Left ventricle myocardium inferior (tissue), 1 donor: Measurements from ENCODE around the gene RASL11B. TPM values are rescaled to one million over a fixed set of nuclear protein-coding genes. Genes with fewer than 3 reads are reported as not detected.

Experiments used
- DNase-seq: peaks from one replicate; pipeline ENCODE4 v3.0.0-alpha.2; 2020
- H3K27ac ChIP-seq: fragments of 200-600 bp; replicated peaks from 2 replicates; pipeline ENCODE4 v1.8.0; 2021
- H3K27me3 ChIP-seq: fragments of 200-600 bp; 2 replicates; pipeline ENCODE4 v1.8.0; 2021; ENCODE audit warnings: low read depth
- H3K36me3 ChIP-seq: fragments of 200-600 bp; 2 replicates; pipeline ENCODE4 v1.8.0; 2021
- H3K4me1 ChIP-seq: fragments of 200-600 bp; 2 replicates; pipeline ENCODE4 v1.8.0; 2021
- H3K4me3 ChIP-seq: fragments of 200-600 bp; 2 replicates; pipeline ENCODE4 v1.8.0; 2021; ENCODE audit warnings: mild to moderate bottlenecking, moderate library complexity
- H3K9me3 ChIP-seq: fragments of 200-600 bp; replicated peaks from 2 replicates; pipeline ENCODE4 v1.8.0; 2021
- CTCF ChIP-seq: fragments of 200-600 bp; IDR thresholded peaks from 2 replicates; pipeline ENCODE4 v1.8.0; 2021; ENCODE audit warnings: antibody characterized with exemption, mild to moderate bottlenecking, borderline replicate concordance
- intact Hi-C: fragments of 100-400 bp; cut with micrococcal nuclease; formaldehyde crosslinking; loops from one replicate; pipeline ENCODE4 v1.11.0; 2022
- total RNA-seq: library from RNA; stranded (reverse); fragmentation: NEBNext Ultra II Directional; extraction: Animal tissue kit (Norgen Biotek cat#: 25700); gene quantifications from one replicate; pipeline ENCODE4 v1.2.1, GENCODE V29; 2021
- donor health status: DM: no; HTN: yes; CAD: no; lungs with severe emphysema.

The RASL11B gene
- total RNA-seq, 1 donor from 2014 or later = 8.7 TPM

GRCh38 chr4:52836120-52836519 lies 26.0 kb upstream of the RASL11B start:
- H3K27ac ChIP-seq = no peak overlapping the region
- no peaks in the 10 kb centered on the region for H3K36me3 ChIP-seq
- H3K4me1 ChIP-seq = peaks cover 43% of the 10 kb centered on the region
- H3K27me3 ChIP-seq = no peaks in the 10 kb centered on the region
- H3K9me3 ChIP-seq = no peaks in the 10 kb centered on the region
- intact Hi-C loops = no loop called here
- TF ChIP-seq CTCF = no peak
- DNase-seq = no peak
- H3K4me3 ChIP-seq = no peak overlapping the region

GRCh38 chr4:52836678-52837077 lies 25.4 kb upstream of the RASL11B start:
- no peak for DNase-seq
- no peaks in the 10 kb centered on the region for H3K9me3 ChIP-seq
- H3K4me3 ChIP-seq = no peak overlapping the region
- no peak overlapping the region for H3K27ac ChIP-seq
- intact Hi-C loops = no loop called here
- no peaks in the 10 kb centered on the region for H3K36me3 ChIP-seq
- no peaks in the 10 kb centered on the region for H3K27me3 ChIP-seq
- no peak for TF ChIP-seq CTCF
- peaks cover 48% of the 10 kb centered on the region for H3K4me1 ChIP-seq

- TF ChIP-seq CTCF = no peak
- intact Hi-C loops = no loop called here
- peaks cover 61% of the 10 kb centered on the region for H3K4me1 ChIP-seq
- H3K9me3 ChIP-seq = no peaks in the 10 kb centered on the region
- H3K4me3 ChIP-seq = no peak overlapping the region
- peak overlapping the region; percentile 17 for H3K27ac ChIP-seq
- no peaks in the 10 kb centered on the region for H3K36me3 ChIP-seq
- DNase-seq = no peak
- H3K27me3 ChIP-seq = no peaks in the 10 kb centered on the region
Measured at GRCh38 chr4:52837716-52838558, 24.2 kb upstream of the RASL11B start.

- no peak for DNase-seq
- peak overlapping the region; percentile 17 for H3K27ac ChIP-seq
- intact Hi-C loops = no loop called here
- H3K27me3 ChIP-seq = no peaks in the 10 kb centered on the region
- H3K9me3 ChIP-seq = no peaks in the 10 kb centered on the region
- no peaks in the 10 kb centered on the region for H3K36me3 ChIP-seq
- TF ChIP-seq CTCF = no peak
- no peak overlapping the region for H3K4me3 ChIP-seq
- peaks cover 61% of the 10 kb centered on the region for H3K4me1 ChIP-seq
Measured at GRCh38 chr4:52838729-52839586, 23.2 kb upstream of the RASL11B start.

GRCh38 chr4:52840531-52841370 lies 21.4 kb upstream of the RASL11B start:
- no peak for TF ChIP-seq CTCF
- H3K27ac ChIP-seq = peak overlapping the region; percentile 62
- intact Hi-C loops = no loop called here
- H3K36me3 ChIP-seq = no peaks in the 10 kb centered on the region
- peaks cover 55% of the 10 kb centered on the region for H3K4me1 ChIP-seq
- no peak overlapping the region for H3K4me3 ChIP-seq
- DNase-seq = no peak
- H3K27me3 ChIP-seq = no peaks in the 10 kb centered on the region
- no peaks in the 10 kb centered on the region for H3K9me3 ChIP-seq
